K562 (cell line): ENCODE data around the gene ADRM1. TPM values are rescaled to one million over a fixed set of nuclear protein-coding genes. Genes with fewer than 3 reads are reported as not detected.

Source experiments
- CBX3 ChIP-seq, 2 experiments: IDR thresholded peaks; 1 replicate in 1 of 2; 2 replicates in 1 of 2; pipeline ENCODE4 v1.6.1; 2012; ENCODE audit warnings: inconsistent platforms in 2 of 2, low read length in 2 of 2, borderline replicate concordance in 1 of 2, control low read depth in 1 of 2
- CREM ChIP-seq: IDR thresholded peaks from 2 replicates; pipeline ENCODE4 v1.6.1; 2014; ENCODE audit warnings: antibody characterized with exemption, low read depth
- EHMT2 ChIP-seq: fragments of 450-650 bp; IDR thresholded peaks from 2 replicates; pipeline ENCODE4 v1.6.1; 2018; ENCODE audit warnings: antibody characterized with exemption
- ELF1 ChIP-seq: fragments of 200-800 bp; sonication (Bioruptor generic); IDR thresholded peaks from 2 replicates; pipeline ENCODE4 v1.6.1; 2016; ENCODE audit warnings: missing genetic modification characterization, missing compliant biosample characterization
- ID3 ChIP-seq, 2 experiments: fragments of 250-450 bp in 1 of 2; fragments of 450-650 bp in 1 of 2; sonication (Bioruptor Pico) in 1 of 2; IDR thresholded peaks; 2 replicates each; pipeline versions ENCODE4 v1.6.1 to v1.8.0; 2016 to 2021; ENCODE audit warnings: mild to moderate bottlenecking in 2 of 2, moderate library complexity in 2 of 2, missing compliant biosample characterization in 1 of 2, missing genetic modification characterization in 1 of 2
- NCOA1 ChIP-seq: fragments of 450-650 bp; IDR thresholded peaks from 2 replicates; pipeline ENCODE4 v1.6.1; 2016; ENCODE audit warnings: low read depth
- NR2C2 ChIP-seq, 2 experiments: fragments of 200-800 bp in 1 of 2; sonication (Bioruptor generic) in 1 of 2; sonication (generic) in 1 of 2; formaldehyde crosslinking in 1 of 2; IDR thresholded peaks; 2 replicates each; pipeline versions ENCODE4 v1.6.1 to v1.8.0; 2016 to 2022; ENCODE audit warnings: mild to moderate bottlenecking in 1 of 2, missing compliant biosample characterization in 1 of 2, missing genetic modification characterization in 1 of 2, missing genetic modification reagents in 1 of 2
- POLR2H ChIP-seq: IDR thresholded peaks from 2 replicates; pipeline ENCODE4 v1.6.1; 2016; ENCODE audit warnings: missing genetic modification characterization, low read depth, mild to moderate bottlenecking, control low read depth, missing compliant biosample characterization, moderate library complexity
- SPI1 ChIP-seq: IDR thresholded peaks from 2 replicates; pipeline ENCODE4 v1.6.1; 2011; ENCODE audit warnings: low read depth, low read length, control low read depth, borderline replicate concordance
- polyA plus RNA-seq, 8 experiments: library from polyadenylated mRNA; depleted of rRNA in 4 of 8; stranded (reverse) in 5 of 8; unstranded in 3 of 8; fragments of >200 nt; fragmentation: Nextera tagmentation in 2 of 8; fragmentation: Illumina TruSeq in 1 of 8; extraction: Ambion mirVana in 2 of 8; extraction: Trizol in 1 of 8; gene quantifications; 2 replicates each; pipeline versions ENCODE4 v1.2.1 to v1.2.3, GENCODE V29; 2011 to 2014; ENCODE audit warnings: inconsistent platforms in 1 of 8, missing spikeins in 1 of 8
- total RNA-seq, 7 experiments: library from RNA; depleted of rRNA in 6 of 7; stranded (reverse); fragments of >200 nt in 6 of 7; fragmentation: Illumina TruSeq in 2 of 7; extraction: Trizol in 2 of 7; gene quantifications; 2 replicates each; pipeline versions ENCODE4 v1.2.1 to v1.2.3, GENCODE V29; 2011 to 2021; ENCODE audit warnings: low replicate concordance in 1 of 7
- TF ChIP-seq, protein P1 (sequence below): fragments of 200-400 bp; formaldehyde crosslinking; IDR thresholded peaks from 2 replicates; pipeline ENCODE4 v1.6.1; 2017; ENCODE audit warnings: mild to moderate bottlenecking, low read depth, low read length, moderate library complexity
- TF ChIP-seq, protein P2 (sequence below): sonication (generic); formaldehyde crosslinking; IDR thresholded peaks from 2 replicates; pipeline ENCODE4 v1.8.1; 2023; ENCODE audit warnings: mild to moderate bottlenecking, missing genetic modification reagents
- TF ChIP-seq, protein P3 (sequence below): sonication (generic); formaldehyde crosslinking; IDR thresholded peaks from 2 replicates; pipeline ENCODE4 v1.8.0; 2023; ENCODE audit warnings: missing genetic modification reagents, mild to moderate bottlenecking, borderline replicate concordance
- TF ChIP-seq, protein P4 (sequence below): fragments of 250-450 bp; sonication (Bioruptor Pico); IDR thresholded peaks from 2 replicates; pipeline ENCODE4 v1.5.0; 2021

Gene ADRM1
- total and polyA plus RNA-seq, 9 of the 15 experiments (the other 6 are each of a cell fraction or from before 2014, with no cell fraction given): 5.0 to 223 (median 67.4) TPM

DNA sequence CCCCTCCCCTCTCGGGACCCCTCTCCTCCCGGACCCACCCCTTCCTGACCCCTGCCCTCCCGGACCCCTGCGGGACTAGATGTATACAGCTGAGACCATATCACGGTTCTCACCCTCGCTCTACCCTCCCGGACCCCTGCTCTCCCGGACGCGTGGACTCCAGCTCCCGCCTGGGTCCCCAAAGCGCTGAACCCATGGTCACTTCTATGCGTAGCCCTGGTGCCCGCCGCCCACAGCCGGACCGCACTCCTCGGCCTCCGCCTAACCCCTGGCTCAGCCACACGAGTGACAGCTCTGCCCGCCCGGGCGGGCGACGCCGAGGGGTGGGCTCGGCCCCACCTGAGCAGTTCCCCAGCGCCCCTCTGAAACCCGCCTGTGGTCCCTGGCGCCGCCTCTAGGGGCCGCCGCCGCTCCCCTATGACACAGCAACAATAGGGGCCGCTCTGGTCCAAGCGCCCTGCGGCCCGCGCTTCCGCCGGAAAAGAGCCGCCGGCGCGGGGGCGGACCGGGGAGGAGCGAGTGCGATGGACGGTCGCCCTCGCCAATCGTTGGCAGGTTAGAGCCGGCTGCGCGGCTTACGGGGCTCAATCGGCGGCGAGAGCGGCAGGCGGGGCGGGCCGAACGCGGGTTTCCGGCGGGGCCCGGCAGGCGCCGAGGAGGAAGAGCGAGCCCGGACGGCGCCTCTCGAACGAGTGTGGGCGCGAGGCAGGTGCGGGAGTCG lies at the start of gene ADRM1 (continued):
- TF ChIP-seq, protein P1, sequence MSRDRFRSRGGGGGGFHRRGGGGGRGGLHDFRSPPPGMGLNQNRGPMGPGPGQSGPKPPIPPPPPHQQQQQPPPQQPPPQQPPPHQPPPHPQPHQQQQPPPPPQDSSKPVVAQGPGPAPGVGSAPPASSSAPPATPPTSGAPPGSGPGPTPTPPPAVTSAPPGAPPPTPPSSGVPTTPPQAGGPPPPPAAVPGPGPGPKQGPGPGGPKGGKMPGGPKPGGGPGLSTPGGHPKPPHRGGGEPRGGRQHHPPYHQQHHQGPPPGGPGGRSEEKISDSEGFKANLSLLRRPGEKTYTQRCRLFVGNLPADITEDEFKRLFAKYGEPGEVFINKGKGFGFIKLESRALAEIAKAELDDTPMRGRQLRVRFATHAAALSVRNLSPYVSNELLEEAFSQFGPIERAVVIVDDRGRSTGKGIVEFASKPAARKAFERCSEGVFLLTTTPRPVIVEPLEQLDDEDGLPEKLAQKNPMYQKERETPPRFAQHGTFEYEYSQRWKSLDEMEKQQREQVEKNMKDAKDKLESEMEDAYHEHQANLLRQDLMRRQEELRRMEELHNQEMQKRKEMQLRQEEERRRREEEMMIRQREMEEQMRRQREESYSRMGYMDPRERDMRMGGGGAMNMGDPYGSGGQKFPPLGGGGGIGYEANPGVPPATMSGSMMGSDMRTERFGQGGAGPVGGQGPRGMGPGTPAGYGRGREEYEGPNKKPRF: no peak
- TF ChIP-seq CBX3 (IDR thresholded peaks at IDR 0.05; ENCODE audit: borderline replicate concordance in 1 of 2, low read length in 2 of 2): no peak
- TF ChIP-seq EHMT2: no peak
- TF ChIP-seq, protein P2, sequence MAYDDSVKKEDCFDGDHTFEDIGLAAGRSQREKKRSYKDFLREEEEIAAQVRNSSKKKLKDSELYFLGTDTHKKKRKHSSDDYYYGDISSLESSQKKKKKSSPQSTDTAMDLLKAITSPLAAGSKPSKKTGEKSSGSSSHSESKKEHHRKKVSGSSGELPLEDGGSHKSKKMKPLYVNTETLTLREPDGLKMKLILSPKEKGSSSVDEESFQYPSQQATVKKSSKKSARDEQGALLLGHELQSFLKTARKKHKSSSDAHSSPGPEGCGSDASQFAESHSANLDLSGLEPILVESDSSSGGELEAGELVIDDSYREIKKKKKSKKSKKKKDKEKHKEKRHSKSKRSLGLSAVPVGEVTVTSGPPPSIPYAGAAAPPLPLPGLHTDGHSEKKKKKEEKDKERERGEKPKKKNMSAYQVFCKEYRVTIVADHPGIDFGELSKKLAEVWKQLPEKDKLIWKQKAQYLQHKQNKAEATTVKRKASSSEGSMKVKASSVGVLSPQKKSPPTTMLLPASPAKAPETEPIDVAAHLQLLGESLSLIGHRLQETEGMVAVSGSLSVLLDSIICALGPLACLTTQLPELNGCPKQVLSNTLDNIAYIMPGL (CRISPR knock-in tag): peak; percentile 40; the same call in 1 of the 2 replicates
- no peak for TF ChIP-seq NR2C2 (CRISPR knock-in tag; IDR thresholded peaks at IDR 0.05)
- peak; percentile 70; the same call in 1 of the 2 replicates for TF ChIP-seq NR2C2 (tag; IDR thresholded peaks at IDR 0.05)
- TF ChIP-seq POLR2H (tag): 0 out of 2 replicates have a peak, but pooled peaks have one; percentile 11
- TF ChIP-seq ID3 (CRISPR knock-in tag; IDR thresholded peaks at IDR 0.05): no peak
- TF ChIP-seq ID3 (tag; IDR thresholded peaks at IDR 0.05): no peak
- TF ChIP-seq NCOA1: no peak
- peak; percentile 75 for TF ChIP-seq ELF1 (tag)
- TF ChIP-seq SPI1: no peak
- TF ChIP-seq CREM: peak; percentile 72
- TF ChIP-seq, protein P3, sequence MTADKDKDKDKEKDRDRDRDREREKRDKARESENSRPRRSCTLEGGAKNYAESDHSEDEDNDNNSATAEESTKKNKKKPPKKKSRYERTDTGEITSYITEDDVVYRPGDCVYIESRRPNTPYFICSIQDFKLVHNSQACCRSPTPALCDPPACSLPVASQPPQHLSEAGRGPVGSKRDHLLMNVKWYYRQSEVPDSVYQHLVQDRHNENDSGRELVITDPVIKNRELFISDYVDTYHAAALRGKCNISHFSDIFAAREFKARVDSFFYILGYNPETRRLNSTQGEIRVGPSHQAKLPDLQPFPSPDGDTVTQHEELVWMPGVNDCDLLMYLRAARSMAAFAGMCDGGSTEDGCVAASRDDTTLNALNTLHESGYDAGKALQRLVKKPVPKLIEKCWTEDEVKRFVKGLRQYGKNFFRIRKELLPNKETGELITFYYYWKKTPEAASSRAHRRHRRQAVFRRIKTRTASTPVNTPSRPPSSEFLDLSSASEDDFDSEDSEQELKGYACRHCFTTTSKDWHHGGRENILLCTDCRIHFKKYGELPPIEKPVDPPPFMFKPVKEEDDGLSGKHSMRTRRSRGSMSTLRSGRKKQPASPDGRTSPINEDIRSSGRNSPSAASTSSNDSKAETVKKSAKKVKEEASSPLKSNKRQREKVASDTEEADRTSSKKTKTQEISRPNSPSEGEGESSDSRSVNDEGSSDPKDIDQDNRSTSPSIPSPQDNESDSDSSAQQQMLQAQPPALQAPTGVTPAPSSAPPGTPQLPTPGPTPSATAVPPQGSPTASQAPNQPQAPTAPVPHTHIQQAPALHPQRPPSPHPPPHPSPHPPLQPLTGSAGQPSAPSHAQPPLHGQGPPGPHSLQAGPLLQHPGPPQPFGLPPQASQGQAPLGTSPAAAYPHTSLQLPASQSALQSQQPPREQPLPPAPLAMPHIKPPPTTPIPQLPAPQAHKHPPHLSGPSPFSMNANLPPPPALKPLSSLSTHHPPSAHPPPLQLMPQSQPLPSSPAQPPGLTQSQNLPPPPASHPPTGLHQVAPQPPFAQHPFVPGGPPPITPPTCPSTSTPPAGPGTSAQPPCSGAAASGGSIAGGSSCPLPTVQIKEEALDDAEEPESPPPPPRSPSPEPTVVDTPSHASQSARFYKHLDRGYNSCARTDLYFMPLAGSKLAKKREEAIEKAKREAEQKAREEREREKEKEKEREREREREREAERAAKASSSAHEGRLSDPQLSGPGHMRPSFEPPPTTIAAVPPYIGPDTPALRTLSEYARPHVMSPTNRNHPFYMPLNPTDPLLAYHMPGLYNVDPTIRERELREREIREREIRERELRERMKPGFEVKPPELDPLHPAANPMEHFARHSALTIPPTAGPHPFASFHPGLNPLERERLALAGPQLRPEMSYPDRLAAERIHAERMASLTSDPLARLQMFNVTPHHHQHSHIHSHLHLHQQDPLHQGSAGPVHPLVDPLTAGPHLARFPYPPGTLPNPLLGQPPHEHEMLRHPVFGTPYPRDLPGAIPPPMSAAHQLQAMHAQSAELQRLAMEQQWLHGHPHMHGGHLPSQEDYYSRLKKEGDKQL (CRISPR knock-in tag): no peak
- TF ChIP-seq, protein P4, sequence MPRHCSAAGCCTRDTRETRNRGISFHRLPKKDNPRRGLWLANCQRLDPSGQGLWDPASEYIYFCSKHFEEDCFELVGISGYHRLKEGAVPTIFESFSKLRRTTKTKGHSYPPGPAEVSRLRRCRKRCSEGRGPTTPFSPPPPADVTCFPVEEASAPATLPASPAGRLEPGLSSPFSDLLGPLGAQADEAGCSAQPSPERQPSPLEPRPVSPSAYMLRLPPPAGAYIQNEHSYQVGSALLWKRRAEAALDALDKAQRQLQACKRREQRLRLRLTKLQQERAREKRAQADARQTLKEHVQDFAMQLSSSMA: no peak
